ENCODE results near the gene DBX2.
"Not testable (repeated sequence)": the region's sequence is repeated elsewhere in the genome, so short reads cannot be mapped to it uniquely, and the experiment has no call there.

The DBX2 gene

DNA sequence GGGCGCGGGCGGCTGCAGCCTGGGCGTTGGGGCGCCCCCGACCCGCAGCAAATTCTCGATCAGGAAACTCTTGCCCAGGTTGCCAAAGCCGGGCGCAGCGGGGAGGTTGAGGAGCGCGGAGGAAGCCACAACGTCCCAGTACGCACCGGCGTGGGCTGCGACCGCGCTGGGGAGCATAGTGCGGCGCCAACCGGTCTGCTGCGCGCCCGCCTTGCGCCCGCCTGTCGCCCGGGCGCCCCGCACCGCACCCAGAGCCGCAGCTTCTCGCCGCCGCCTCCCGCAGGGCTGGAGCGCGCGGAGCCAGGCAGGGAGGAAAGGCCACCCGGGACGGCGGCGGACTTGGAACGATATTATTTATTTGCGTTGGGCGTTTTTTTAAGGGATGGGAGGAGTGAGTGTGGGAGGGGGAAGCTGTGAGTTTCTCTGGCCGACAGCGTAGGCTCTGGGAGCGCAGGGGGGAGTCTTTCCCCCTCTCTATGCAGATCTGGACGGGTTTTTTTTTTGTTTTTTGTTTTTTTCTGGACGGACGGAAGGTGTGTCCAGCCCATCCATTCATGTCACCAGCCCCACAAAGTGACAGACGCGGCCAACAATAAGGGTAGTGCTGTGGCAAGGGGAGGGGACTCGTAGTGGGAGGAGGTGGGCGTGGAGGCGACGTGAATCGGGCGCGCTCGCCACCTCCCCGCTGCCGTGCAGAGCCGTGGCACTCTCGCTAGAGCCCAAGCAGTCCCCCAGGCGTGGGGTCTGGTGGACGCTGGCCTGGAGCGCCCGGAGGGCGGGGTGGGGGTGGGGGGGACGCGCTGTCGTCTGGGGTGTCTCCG, at the start of gene DBX2:
Gene DBX2, minus strand, starts transcription at position 349 of the 821 bp plus-strand sequence. Its CDS starts 172 bp downstream, at position 177.
- TF ChIP-seq, protein P1, sequence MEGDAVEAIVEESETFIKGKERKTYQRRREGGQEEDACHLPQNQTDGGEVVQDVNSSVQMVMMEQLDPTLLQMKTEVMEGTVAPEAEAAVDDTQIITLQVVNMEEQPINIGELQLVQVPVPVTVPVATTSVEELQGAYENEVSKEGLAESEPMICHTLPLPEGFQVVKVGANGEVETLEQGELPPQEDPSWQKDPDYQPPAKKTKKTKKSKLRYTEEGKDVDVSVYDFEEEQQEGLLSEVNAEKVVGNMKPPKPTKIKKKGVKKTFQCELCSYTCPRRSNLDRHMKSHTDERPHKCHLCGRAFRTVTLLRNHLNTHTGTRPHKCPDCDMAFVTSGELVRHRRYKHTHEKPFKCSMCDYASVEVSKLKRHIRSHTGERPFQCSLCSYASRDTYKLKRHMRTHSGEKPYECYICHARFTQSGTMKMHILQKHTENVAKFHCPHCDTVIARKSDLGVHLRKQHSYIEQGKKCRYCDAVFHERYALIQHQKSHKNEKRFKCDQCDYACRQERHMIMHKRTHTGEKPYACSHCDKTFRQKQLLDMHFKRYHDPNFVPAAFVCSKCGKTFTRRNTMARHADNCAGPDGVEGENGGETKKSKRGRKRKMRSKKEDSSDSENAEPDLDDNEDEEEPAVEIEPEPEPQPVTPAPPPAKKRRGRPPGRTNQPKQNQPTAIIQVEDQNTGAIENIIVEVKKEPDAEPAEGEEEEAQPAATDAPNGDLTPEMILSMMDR (IDR thresholded peaks at IDR 0.05; ENCODE audit: low read depth, low read length, missing control alignments), result no peak
- H3K4me3 ChIP-seq (ENCODE audit: low read depth, low read length), result peak within 1 kb of the TSS; percentile 45
- no peak for DNase-seq (ENCODE audit: low read depth)
- in situ Hi-C loops (cut with HindIII; ENCODE audit: low sequenced_read_pairs), result no loop called here

DNA sequence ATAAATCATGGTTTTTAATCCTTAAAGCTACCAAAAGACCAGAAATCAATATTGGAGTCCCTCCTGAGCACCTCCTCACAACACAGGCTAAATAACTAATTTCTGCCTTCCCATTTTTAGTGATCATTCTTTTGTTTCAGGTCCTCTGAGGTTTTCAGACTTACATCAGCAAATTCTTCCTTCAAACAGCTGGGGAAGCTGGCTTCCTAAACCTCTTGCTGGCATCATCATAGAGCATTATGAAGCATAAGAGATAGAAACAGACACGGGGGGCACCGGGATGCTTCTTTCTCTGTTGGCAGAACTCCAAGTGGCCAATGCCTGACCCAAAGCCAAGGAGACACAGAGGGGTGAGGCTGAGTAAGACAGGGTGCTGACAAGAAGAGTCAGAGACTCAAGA, 47.9 kb upstream of the DBX2 start:
- in situ Hi-C loops (cut with HindIII; ENCODE audit: low sequenced_read_pairs), result no loop called here
- no peak overlapping the region for H3K4me3 ChIP-seq (ENCODE audit: low read depth, low read length)
- TF ChIP-seq, protein P1 (IDR thresholded peaks at IDR 0.05; ENCODE audit: low read depth, low read length, missing control alignments), result no peak
- no peak for DNase-seq (ENCODE audit: low read depth)

DNA sequence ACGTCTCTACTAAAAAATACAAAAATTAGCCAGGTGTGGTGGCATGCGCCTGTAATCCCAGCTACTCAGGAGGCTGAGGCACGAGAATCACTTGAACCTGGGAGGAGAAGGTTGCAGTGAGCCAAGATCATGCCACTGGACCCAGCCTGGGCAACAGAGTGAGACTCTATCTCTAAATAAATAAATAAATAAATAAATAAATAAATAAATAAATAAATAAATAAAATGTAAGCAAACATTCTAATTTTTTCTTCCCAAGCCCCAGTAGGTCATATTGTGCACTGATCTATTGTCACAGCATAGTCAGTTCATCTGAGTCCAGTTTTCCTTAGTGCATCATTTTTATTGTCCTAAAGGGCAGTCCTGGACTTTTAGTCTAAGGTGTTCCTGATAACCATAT, 44.5 kb upstream of the DBX2 start:
- H3K4me3 ChIP-seq (ENCODE audit: low read depth, low read length); DNase-seq (ENCODE audit: low read depth); in situ Hi-C loops (cut with HindIII; ENCODE audit: low sequenced_read_pairs): not testable (repeated sequence)

DNA sequence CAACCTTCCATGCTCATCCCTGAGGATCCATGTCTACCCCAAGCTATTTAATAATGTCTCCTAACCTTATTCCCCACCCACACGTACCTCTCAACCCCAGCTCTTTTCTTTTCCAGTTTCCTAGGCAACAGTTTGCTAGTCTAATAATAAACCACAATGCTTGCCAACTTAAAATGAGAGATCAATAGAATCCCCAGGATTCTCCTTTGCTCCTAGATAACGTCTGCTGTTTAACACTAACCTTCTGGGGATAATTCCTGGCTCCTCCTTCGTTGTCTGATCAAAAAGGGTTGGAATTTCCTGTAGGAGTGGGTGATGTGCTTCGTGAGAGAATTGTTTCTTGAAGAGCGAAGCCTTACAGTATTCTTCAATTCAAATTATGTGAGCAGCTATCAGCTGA, 42.2 kb upstream of the DBX2 start:
- DNase-seq (ENCODE audit: low read depth), result no peak
- in situ Hi-C loops (cut with HindIII; ENCODE audit: low sequenced_read_pairs), result no loop called here
- H3K4me3 ChIP-seq (ENCODE audit: low read depth, low read length), result no peak overlapping the region
- TF ChIP-seq, protein P1 (IDR thresholded peaks at IDR 0.05; ENCODE audit: low read depth, low read length, missing control alignments), result no peak

DNA sequence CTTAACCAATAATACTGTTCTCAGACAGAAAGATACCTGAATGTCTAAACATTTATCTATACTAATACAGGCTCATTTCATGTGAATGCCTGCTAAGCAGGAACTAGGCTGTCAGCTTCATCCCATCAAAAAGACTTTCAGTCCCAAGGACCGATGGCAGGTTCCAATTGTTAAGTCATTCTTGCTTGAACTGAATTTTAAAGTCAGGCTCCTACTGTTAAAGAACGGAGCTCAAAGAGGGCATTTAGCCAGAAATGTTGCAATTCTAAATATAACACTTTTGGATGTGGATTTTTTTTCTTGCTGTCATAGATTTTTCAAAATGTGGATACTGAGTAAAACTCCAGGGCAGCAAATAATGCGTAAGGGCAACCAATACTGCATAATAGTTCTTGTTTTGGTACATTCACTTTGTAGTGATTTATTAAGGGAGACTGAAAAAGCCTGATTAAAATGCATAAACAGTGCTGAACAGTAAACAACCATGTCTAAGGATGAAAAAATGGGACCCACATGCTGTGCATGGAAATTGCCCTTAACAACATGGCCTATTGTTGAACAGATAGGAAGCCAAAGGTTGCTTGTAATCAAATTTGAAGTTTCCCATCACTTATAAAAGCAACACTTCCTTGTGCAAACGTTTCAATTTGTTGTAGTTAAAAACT, 38.6 kb upstream of the DBX2 start:
- H3K4me3 ChIP-seq (ENCODE audit: low read depth, low read length), result no peak overlapping the region
- in situ Hi-C loops (cut with HindIII; ENCODE audit: low sequenced_read_pairs), result no loop called here
- no peak for DNase-seq (ENCODE audit: low read depth)
- TF ChIP-seq, protein P1 (IDR thresholded peaks at IDR 0.05; ENCODE audit: low read depth, low read length, missing control alignments), result no peak

DNA sequence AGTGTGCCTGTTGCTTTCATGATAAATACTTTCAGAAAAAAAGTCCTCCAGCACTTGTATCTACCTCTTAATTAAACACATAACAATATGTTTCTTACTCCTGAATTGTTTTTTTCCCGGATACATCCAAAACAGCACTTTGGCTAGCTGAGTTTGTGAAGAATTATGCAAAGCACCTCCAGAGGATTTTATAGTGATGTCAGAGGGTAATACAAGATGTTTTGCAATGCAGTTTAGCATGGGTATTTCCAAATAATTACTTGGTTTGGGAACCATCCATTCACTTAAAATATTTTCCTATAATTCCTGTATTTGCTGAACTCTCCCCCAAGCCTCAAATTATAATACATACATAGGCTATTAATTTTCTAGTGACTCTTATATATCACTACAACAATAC, 37.7 kb upstream of the DBX2 start:
- in situ Hi-C loops (cut with HindIII; ENCODE audit: low sequenced_read_pairs), result no loop called here
- no peak overlapping the region for H3K4me3 ChIP-seq (ENCODE audit: low read depth, low read length)
- TF ChIP-seq, protein P1 (IDR thresholded peaks at IDR 0.05; ENCODE audit: low read depth, low read length, missing control alignments), result no peak
- no peak for DNase-seq (ENCODE audit: low read depth)

DNA sequence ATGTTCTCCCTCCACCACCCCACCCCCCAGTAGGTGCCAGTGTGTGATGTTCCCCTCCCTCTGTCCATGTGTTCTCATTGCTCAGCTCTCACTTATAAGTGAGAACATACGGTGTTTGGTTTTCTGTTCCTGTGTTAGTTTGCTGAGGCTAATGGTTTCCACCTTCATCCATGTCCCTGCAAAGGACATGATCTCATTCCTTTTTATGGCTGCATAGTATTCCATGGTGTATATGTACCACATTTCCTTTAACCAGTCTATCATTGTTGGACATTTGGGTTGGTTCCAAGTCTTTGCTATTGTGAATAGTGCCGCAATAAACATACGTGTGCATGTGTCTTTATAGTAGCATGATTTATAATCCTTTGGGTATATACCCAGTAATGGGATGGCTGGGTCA, 33.3 kb upstream of the DBX2 start:
- in situ Hi-C loops (cut with HindIII; ENCODE audit: low sequenced_read_pairs); DNase-seq (ENCODE audit: low read depth); H3K4me3 ChIP-seq (ENCODE audit: low read depth, low read length): not testable (repeated sequence)
